ENCODE measurements around the gene GPHN.

Gene GPHN

GRCh38 chr14:67079846-67080245 lies 571.9 kb downstream of the GPHN start:
- no peak for DNase-seq

GRCh38 chr14:67108230-67108629 lies 600.3 kb downstream of the GPHN start:
- DNase-seq, result no peak

- DNase-seq, result no peak
These were observed 603.1 kb downstream of the GPHN start for GRCh38 chr14:67111022-67111421.

- DNase-seq, result no peak
These were observed 604.4 kb downstream of the GPHN start for GRCh38 chr14:67112344-67112743.

GRCh38 chr14:67127174-67127573 lies 619.2 kb downstream of the GPHN start:
- no peak for DNase-seq

GRCh38 chr14:67129768-67130167 lies 621.8 kb downstream of the GPHN start:
- DNase-seq, result no peak

GRCh38 chr14:67131691-67132090 lies 623.7 kb downstream of the GPHN start:
- no peak for DNase-seq

GRCh38 chr14:67133144-67133543 lies 625.2 kb downstream of the GPHN start:
- no peak for DNase-seq

- DNase-seq, result no peak
These were observed 625.9 kb downstream of the GPHN start for GRCh38 chr14:67133595-67134441.

GRCh38 chr14:67137744-67138371 lies 629.9 kb downstream of the GPHN start:
- no peak for DNase-seq

- no peak for DNase-seq
These were observed 632.6 kb downstream of the GPHN start for GRCh38 chr14:67140556-67140955.

- DNase-seq, result no peak
These were observed 633.4 kb downstream of the GPHN start for GRCh38 chr14:67141146-67141900.

GRCh38 chr14:67151082-67151666 lies 643.2 kb downstream of the GPHN start:
- no peak for DNase-seq

- no peak for DNase-seq
These were observed 650.6 kb downstream of the GPHN start for GRCh38 chr14:67158566-67158965.

GRCh38 chr14:67162385-67162784 lies 654.4 kb downstream of the GPHN start:
- no peak for DNase-seq

GRCh38 chr14:67166450-67166853 lies 658.5 kb downstream of the GPHN start:
- DNase-seq, result no peak

- no peak for DNase-seq
These were observed 659.6 kb downstream of the GPHN start for GRCh38 chr14:67167420-67168109.

GRCh38 chr14:67168110-67168441 lies 660.1 kb downstream of the GPHN start:
- no peak for DNase-seq

GRCh38 chr14:67170660-67171059 lies 662.7 kb downstream of the GPHN start:
- DNase-seq, result no peak

GRCh38 chr14:67172056-67172455 lies 664.1 kb downstream of the GPHN start:
- no peak for DNase-seq

GRCh38 chr14:67172520-67172919 lies 664.6 kb downstream of the GPHN start:
- no peak for DNase-seq

GRCh38 chr14:67173719-67174118 lies 665.8 kb downstream of the GPHN start:
- no peak for DNase-seq

Measured in DMS79 (cell line).